Measurements from ENCODE around the gene RNF130.

GRCh38 chr5:180013678-180014077 is 57.9 kb downstream of the RNF130 start:
- no peak for TF ChIP-seq EZH2 (IDR thresholded peaks at IDR 0.05; ENCODE audit: borderline replicate concordance, low read length)
- no peak for TF ChIP-seq CTCF (conservative IDR thresholded peaks at IDR 0.05 in 1 of 2, IDR thresholded peaks at IDR 0.05 in 1 of 2; ENCODE audit: extremely low read depth in 1 of 2, insufficient read depth in 1 of 2, low read depth in 1 of 2, low read length in 2 of 2)

All from mammary epithelial cell (primary cell).